Endothelial cell of umbilical vein (primary cell): ENCODE measurements around the gene KRTAP10-8.

Experiments
- POLR2A ChIP-seq: IDR thresholded peaks from 2 replicates; pipeline ENCODE4 v1.6.1; 2012; ENCODE audit warnings: low read depth, mild to moderate bottlenecking, control low read depth, low read length
- TF ChIP-seq, protein P1 (sequence below), 2 donors: IDR thresholded peaks; 1 replicate in 1 of 2; 2 replicates in 1 of 2; pipeline ENCODE4 v1.5.1; 2011; ENCODE audit warnings: low read length in 2 of 2, mild to moderate bottlenecking in 2 of 2, moderate library complexity in 2 of 2, control low read depth in 1 of 2, inconsistent platforms in 1 of 2, low read depth in 1 of 2; ENCODE audit not compliant: insufficient read depth in 1 of 2; ENCODE audit errors: extremely low read depth in 1 of 2

DNA sequence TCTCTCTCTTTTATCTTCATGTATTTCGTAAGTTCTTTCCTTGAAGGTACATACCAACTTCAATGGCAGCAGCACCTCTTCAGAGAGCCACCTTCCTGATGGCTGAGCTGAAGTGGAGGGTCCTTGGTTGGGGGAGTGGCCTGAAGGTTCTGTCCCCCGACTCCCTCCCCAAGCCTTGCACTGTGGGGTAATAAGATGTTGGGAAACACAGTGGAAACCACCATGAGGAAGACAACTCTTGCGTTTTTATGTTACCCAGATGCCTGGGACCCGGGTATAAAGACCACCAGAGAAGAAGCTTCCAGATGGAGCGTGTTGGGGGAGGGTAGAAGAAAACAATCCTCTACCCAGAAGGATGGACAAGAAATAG, 46.6 kb downstream of the KRTAP10-8 start:
- TF ChIP-seq, protein P1, sequence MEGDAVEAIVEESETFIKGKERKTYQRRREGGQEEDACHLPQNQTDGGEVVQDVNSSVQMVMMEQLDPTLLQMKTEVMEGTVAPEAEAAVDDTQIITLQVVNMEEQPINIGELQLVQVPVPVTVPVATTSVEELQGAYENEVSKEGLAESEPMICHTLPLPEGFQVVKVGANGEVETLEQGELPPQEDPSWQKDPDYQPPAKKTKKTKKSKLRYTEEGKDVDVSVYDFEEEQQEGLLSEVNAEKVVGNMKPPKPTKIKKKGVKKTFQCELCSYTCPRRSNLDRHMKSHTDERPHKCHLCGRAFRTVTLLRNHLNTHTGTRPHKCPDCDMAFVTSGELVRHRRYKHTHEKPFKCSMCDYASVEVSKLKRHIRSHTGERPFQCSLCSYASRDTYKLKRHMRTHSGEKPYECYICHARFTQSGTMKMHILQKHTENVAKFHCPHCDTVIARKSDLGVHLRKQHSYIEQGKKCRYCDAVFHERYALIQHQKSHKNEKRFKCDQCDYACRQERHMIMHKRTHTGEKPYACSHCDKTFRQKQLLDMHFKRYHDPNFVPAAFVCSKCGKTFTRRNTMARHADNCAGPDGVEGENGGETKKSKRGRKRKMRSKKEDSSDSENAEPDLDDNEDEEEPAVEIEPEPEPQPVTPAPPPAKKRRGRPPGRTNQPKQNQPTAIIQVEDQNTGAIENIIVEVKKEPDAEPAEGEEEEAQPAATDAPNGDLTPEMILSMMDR (IDR thresholded peaks at IDR 0.05; ENCODE audit: extremely low read depth in 1 of 2, insufficient read depth in 1 of 2, low read depth in 1 of 2, low read length in 2 of 2): no peak
- TF ChIP-seq POLR2A: no peak
